ENCODE results near the gene OFD1.

DNA sequence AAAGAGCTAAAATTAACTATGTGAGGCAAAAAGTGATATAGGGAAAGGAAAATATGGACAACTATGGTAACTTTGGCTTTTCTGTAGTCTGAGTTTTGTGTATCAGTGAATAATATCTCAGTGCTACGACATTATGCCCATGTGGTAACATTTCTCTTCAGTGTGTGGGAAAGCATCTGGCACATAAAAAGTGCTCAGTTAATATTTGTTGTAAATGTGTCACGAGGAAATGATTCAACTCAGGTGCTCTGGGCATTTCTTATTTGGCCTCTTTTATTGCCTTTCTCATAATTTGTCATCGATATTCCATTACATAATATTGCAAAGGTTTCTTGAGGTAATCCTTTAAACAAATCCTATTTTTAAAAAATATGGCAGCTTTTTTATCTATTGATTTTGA lies 17.6 kb downstream of the OFD1 start:
- TF ChIP-seq CTCF (IDR thresholded peaks at IDR 0.05; ENCODE audit: extremely low read depth in 1 of 2, insufficient read depth in 1 of 2, low read depth in 1 of 2, low read length in 2 of 2) (no peak), POLR2A (IDR thresholded peaks at IDR 0.05; ENCODE audit: low read depth, low read length) (no peak), EZH2 (IDR thresholded peaks at IDR 0.05; ENCODE audit: borderline replicate concordance, low read depth, low read length, severe bottlenecking) (no peak), POLR2AphosphoS5 (IDR thresholded peaks at IDR 0.05; ENCODE audit: insufficient read depth, low read depth, low read length) (no peak), FOS (IDR thresholded peaks at IDR 0.05; ENCODE audit: borderline replicate concordance, insufficient read depth, low read length) (no peak), JUN (IDR thresholded peaks at IDR 0.05; ENCODE audit: borderline replicate concordance, insufficient read depth, insufficient read length, low read depth) (no peak), MYC (IDR thresholded peaks at IDR 0.05; ENCODE audit: low read depth, low read length) (no peak), MAX (IDR thresholded peaks at IDR 0.05; ENCODE audit: insufficient read depth, insufficient read length) (no peak)
